HG03135 (cell line): Measurements from ENCODE around the gene JARID2.
A peak's percentile ranks its signal among the peaks of the same experiment; 100 is the strongest.
"Not testable (repeated sequence)": the region's sequence is repeated elsewhere in the genome, so short reads cannot be mapped to it uniquely, and the experiment has no call there.

Experiments
- ATAC-seq: cut with Tn5 transposase; IDR thresholded peaks from one replicate; pipeline ENCODE4 v1.9.1; 2021; ENCODE audit warnings: mild to moderate bottlenecking, moderate library complexity; ENCODE audit not compliant: unreplicated experiment

Gene JARID2

DNA sequence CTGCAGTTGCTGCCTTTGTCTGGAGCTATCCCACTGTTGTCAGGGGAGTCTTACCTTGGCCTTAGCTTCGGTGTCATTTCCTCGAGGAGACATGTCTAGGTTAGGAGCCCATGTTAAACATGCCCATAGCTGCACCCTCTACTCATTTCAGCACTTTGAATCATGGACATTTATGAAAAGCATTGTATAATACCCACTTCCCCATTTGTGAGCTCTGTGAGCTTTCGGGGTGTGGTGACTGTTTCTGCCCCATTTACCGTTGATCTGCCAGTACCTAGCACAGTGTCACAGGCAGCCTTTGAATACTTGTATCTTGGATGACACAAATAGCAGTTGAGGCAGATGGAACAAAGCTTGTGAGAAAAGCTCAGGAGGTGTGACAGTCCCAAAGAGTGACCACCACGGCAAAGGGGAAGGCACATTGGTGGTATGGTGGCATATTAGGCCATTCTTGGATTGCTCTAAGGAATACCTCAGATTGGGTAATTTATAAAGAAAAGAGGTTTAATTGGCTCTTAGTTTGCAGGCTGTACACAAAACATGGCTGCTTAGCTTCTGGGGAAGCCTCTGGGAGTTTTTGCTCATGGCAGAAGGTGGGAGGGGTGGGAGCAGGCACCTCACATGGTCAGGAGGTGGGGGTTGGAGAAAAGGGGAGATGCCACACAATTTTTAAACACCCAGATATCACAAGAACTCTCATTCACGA is 42.0 kb downstream of the JARID2 start:
- ATAC-seq = peak; percentile 97

DNA sequence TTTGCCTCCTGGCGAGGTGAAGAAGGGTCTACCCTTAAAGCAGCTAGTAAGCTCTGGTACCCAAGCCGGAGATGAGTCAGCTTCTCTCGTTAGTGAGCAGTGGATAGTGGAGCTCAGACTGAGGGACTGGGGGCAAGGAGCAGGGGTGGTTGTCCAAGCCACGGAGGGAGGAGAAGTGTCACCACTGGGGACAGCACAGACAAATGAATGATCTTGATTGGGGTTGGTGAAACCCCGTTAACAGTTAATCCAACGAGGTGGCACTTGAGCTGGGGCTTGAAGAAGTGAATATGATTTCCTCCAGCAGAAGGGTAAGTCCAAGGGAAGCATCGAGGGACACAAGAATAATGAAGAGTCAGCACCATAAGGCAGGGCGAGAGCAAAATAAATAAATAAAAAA is 43.0 kb downstream of the JARID2 start:
- no peak for ATAC-seq

- not testable (repeated sequence) for ATAC-seq
Observed at GRCh38 chr6:15289456-15289855, 43.6 kb downstream of the JARID2 start.

DNA sequence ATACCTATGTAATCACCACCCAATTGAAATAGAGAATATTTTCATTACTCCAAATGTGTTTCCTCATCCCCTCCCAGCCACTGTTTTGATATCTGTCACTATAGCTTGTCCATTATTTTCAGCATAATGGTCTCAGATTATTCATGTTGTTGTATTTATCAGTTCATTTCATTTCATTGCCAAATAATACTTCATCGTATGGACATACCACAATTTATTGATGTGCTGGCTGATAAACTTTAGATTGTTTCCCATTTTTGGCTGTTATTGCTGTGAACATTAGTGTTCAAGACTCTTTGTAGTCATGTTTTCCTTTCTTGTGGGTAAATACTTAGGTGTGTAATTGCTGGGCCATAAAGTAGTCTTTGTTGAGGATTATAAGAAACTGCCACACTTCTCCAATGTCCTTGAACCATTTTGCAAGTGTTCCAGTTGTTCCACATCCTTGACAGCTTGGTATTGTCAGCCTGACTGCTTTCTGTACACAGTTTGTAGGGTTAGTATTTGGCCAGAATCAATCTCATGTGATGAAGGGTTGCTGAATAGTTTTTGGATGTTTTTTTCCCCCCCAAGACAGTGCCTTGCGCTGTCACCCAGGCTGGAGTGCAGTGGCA is 44.3 kb downstream of the JARID2 start:
- ATAC-seq = no peak

DNA sequence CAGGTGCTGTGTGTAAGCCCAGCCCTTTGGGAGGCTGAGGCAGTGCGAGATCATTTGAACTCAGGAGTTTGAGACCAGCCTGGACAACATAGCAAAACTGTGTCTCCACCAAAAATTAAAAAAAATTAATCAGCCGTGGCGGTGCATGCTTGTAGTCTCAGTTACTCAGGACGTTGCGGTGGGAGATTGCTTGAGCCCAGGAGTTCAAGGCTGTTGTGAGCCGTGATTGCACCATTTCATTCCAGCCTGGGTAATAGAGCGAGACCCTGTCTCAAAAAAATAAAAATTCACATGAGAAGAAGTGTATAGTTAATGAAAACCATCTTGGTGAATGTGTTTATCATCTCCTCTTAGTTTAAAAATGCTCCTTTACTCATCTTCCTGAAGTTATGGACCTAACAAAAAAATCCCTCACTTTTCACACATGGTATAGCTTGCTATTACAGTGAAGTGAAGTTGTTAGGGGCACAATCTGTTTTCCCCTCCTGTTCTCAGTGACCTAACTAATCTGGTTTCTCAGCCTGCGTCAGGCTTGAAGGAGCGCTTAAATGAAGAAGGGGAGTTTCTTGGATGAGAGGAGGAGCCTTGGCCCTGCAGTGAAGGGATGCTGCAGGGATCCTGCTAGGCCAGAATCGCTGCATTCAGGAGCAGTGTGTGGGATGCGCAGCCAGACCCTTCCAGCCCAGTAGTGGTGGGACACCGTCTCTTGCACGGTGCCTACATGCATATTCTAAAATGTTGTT is 45.3 kb downstream of the JARID2 start:
- no peak for ATAC-seq

DNA sequence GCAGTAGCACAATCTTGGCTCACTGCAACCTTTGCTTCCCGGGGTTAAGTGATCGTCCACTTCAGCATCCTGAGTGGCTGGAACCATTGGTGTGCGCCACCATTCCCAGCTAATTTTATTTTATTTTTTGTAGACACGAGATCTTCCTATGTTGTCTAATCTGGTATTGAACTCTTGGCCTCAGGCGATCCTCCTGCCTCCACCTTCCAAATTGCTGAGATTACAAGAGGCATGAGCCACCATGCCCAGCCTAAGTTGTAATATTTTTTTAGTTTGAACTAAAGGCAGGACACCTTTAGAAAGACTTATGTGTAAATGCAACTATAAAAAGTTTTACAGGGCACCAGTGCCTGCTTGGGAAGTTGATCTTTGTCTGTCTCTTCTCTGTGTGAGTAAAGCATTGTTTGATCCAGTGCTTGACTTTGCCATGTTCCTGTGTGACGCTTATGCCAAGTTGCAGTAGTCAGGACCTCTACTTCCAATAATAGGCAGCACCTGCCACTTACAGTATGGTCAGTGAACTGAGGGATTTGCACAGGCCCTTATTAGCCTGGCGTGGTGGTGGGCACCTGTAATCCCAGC is 46.9 kb downstream of the JARID2 start:
- ATAC-seq = no peak

- ATAC-seq = no peak
Observed at GRCh38 chr6:15293674-15294073, 47.8 kb downstream of the JARID2 start.

DNA sequence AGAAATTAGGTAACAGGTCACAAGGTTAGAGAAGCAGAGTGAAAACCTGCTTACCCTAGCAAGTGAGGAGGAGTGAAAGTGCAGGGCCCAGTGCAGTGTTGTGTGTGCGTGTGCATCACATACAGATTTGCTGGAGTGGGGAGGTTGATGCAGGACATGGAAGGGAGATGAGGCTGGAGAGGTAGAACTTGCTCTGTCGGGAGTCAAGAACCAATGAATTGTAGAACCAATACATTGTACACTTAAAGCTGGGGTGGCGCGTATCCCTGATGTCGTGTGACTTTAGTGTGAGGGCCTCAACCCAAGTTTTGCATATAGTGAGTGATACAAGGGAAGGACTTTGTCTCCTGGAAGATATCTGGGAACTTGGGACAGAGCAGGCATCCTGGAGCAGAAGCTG is 48.6 kb downstream of the JARID2 start:
- ATAC-seq = no peak

DNA sequence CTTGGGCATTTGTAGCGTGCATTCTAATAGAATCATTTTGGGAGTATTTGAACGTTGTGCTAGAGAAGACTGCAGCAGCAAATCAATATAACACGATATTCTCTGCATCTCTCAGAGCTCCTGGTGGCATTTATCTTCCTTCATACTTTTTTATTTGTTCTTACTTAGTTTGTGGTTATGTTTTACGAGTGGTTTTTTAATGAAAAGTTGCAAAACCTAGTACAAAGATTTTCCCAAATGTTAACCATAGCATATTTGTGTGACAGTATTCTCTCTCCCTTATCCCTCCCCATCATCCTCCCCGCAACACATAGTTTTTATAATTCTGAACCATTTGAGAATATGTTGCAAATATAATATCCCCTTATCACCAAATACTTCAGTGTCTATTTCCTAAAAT is 50.4 kb downstream of the JARID2 start:
- no peak for ATAC-seq

GRCh38 chr6:15296735-15297134 is 50.9 kb downstream of the JARID2 start:
- no peak for ATAC-seq

DNA sequence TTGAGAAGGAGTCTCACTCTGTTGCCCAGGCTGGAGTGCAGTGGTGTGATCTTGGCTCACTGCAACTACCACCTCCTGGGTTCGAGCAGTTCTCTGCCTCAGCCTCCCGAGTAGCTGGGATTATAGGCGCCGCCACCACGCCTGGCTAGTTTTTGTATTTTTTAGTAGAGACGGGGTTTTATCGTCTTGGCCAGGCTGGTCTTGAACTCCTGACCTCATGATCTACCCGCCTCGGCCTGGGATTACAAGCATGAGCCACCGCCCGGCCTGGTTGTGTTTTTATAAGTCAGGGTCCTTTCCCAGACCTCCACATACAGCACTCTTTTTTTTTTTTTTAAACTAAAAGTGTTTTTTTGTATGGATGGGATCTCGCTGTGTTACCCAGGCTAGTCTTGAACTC is 51.3 kb downstream of the JARID2 start:
- ATAC-seq = not testable (repeated sequence)

DNA sequence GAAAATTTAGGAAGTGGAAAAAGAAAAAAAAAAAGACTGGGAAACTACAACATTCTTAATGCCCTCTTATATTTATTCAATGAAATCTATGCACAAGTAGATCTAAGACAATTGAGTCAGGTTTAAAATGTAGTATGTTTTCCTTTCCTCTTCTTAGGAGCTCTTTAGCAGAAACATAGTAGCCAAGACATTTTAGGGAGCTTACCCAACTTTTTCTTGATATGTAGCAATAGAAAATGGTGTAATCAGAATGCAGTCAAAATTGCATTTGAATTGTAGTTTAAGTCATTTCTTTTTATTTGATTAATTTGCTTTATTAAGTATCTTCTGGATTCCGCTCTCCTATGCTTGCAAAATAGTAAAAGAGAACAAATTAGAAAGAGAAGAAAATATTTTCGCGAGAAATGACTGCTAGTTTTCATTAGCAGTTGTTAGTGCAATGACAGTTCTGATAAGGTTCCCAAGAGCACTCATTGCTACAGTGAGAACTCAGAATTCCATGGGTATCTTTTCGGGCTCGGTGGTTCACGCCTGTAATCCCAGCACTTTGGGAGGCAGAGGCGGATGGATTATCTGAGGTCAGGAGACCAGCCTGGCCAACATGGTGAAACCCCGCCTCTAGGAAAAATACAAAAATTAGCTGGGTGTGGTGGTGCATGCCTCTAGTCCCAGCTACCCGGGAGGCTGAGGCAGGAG is 52.2 kb downstream of the JARID2 start:
- ATAC-seq = no peak

DNA sequence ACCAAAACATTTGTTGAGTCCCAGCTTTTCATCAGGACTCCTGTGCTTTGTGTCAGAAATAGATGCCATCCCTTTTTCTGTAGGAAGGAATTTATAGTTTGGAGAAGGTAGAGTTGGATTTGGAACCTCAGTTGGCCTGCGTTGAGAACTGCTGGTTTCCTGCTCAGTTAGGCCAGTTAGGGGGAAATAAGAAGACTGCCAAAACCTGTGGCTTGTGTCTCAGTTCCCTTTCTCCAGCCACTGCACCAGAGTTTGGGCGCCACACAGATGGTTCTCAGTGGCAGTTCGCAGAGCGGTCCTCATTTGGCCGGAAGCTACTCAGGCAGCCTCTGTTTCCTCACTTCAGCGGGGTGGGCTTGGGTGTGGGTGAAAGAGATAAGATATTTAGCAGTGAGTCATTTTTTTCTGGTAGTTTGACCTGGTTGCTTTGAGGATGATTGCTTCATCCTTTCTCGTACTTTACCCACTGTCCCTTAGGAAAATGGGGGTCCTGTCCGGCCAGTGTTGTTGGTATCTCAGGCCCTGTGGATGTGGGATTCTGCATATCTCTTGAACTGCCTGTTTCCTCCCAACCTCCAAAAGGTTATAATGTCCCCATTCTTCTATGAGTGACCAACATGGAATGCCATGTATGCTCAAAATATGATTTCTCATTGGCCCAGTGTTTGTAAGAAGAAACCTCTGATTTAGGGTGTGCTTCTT is 53.7 kb downstream of the JARID2 start:
- ATAC-seq = peak; percentile 80

- peak; percentile 32 for ATAC-seq
Observed at GRCh38 chr6:15301179-15302006, 55.5 kb downstream of the JARID2 start.

DNA sequence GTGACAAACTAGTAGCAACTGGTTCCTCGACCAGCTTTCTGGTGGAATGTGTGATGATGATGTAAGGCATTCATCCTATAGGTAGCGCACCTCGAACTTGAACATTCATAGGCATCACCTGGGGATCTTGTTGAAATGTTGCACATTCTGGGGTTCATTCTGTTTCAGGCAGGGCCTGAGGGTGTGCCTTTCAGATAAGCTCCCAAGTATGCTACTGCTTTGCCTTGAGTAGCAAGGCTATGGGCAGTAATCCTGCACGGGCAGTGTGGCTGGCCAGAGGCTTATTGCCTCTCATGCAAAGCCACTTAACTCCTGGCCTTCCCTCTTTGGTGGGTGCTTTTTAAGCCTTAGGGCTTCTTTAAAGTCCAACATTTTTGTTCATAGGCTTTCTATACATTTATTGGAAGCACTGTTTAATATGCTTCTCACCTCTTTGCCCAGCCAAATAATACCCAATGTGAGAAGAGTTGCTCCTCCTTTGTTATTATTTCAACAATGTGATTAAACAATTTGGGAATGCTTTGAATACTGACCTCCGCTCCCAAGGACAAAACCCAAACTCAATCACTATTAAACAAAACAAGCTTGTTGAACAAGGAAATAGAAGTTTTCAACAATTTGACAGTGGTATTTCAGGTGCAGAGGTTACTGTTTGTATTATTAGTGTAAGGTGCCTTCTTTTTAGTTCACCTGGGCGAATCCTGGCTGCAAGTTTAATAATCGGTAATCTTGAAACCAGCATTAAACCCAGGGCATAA is 57.5 kb downstream of the JARID2 start:
- no peak for ATAC-seq

DNA sequence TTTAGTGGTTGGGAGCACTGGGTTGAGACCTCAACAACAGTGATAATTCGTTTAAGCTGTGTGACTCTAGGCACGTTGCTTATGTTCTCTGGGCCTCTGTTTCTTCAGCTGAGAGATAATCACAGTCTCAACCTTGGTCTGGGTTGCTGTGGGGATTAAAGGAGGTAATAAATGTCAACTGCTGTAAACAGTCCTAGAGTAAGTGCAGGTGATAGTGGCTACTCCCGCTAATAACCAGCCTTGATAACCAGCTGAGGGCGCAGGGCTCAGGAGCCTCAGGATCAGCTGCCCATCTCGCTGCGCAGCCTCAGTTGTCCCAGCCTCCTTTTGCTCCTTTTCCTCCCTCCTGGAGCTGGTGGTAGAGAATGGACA is 58.0 kb downstream of the JARID2 start:
- ATAC-seq = no peak

DNA sequence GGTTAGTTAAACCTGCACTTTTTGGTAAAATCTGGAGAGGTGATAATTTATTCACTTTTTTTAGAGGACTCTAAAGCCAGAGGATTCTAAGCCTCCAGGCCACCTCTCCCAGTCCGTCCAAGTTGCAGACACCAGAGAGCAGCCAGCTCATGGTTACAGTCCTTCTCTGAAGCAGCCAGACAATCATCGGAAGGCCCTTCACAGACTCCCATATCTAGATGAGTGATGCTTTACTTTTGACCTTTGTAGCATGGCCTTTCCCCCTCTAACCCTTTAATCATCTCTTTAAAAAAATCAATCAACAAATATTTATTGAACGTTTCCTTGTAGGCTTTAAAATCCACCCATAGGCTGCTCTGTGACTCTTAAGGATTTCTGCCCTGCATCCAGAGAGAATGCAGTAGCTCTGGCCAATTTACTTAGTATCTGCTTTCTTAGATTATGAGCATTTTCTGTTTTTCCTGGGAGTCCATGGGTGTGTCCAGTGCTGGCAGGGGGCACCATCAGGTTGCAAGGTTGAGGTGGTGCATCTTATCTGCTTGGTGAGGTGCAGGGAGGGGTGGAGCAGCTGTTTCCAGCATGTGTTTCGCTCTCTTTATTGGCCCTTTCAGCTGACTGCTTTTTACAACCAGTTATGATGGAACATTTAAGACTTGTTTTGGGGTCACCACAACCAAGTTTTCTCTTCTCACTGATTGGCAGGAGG is 58.6 kb downstream of the JARID2 start:
- ATAC-seq = no peak

- ATAC-seq = no peak
Observed at GRCh38 chr6:15305496-15305895, 59.6 kb downstream of the JARID2 start.
